NOMO-1 treated with dmso at 0.1 percent for 144 hours (cell line): ENCODE results near the gene GRM7.
A peak's percentile ranks its signal among the peaks of the same experiment; 100 is the strongest.

Experiments
- DNase-seq: peaks from one replicate; lab custom pipeline; 2025; ENCODE audit not compliant: unreplicated experiment; lab: John Stamatoyannopoulos, UW

The GRM7 gene

GRCh38 chr3:7392206-7392605 lies 531.3 kb downstream of the GRM7 start:
- no peak for DNase-seq

GRCh38 chr3:7393944-7394605 lies 533.2 kb downstream of the GRM7 start:
- DNase-seq, result no peak

GRCh38 chr3:7396534-7396933 lies 535.6 kb downstream of the GRM7 start:
- DNase-seq, result no peak

- DNase-seq, result no peak
Measured at GRCh38 chr3:7397097-7397496, 536.2 kb downstream of the GRM7 start.

GRCh38 chr3:7400360-7400759 lies 539.4 kb downstream of the GRM7 start:
- no peak for DNase-seq

- no peak for DNase-seq
Measured at GRCh38 chr3:7401418-7401817, 540.5 kb downstream of the GRM7 start.

- DNase-seq, result no peak
Measured at GRCh38 chr3:7407107-7407506, 546.2 kb downstream of the GRM7 start.

- no peak for DNase-seq
Measured at GRCh38 chr3:7410782-7411181, 549.9 kb downstream of the GRM7 start.

GRCh38 chr3:7421065-7421464 lies 560.1 kb downstream of the GRM7 start:
- no peak for DNase-seq

- no peak for DNase-seq
Measured at GRCh38 chr3:7423036-7423435, 562.1 kb downstream of the GRM7 start.

- no peak for DNase-seq
Measured at GRCh38 chr3:7423995-7424394, 563.1 kb downstream of the GRM7 start.

GRCh38 chr3:7428206-7428718 lies 567.3 kb downstream of the GRM7 start:
- DNase-seq, result no peak

GRCh38 chr3:7432610-7433009 lies 571.7 kb downstream of the GRM7 start:
- DNase-seq, result no peak

GRCh38 chr3:7433073-7433472 lies 572.2 kb downstream of the GRM7 start:
- DNase-seq, result no peak

GRCh38 chr3:7436542-7436941 lies 575.6 kb downstream of the GRM7 start:
- no peak for DNase-seq

- DNase-seq, result no peak
Measured at GRCh38 chr3:7437231-7437630, 576.3 kb downstream of the GRM7 start.

- DNase-seq, result no peak
Measured at GRCh38 chr3:7439101-7439680, 578.3 kb downstream of the GRM7 start.

- no peak for DNase-seq
Measured at GRCh38 chr3:7444886-7445285, 584.0 kb downstream of the GRM7 start.

- DNase-seq, result no peak
Measured at GRCh38 chr3:7445331-7445730, 584.4 kb downstream of the GRM7 start.

GRCh38 chr3:7447197-7447769 lies 586.4 kb downstream of the GRM7 start:
- DNase-seq, result no peak

GRCh38 chr3:7456386-7456785 lies 595.5 kb downstream of the GRM7 start:
- DNase-seq, result no peak

- peak; percentile 9 for DNase-seq
Measured at GRCh38 chr3:7461202-7461825, 600.4 kb downstream of the GRM7 start.
